ENCODE data around the gene TXNL4B.

TXNL4B gene

DNA sequence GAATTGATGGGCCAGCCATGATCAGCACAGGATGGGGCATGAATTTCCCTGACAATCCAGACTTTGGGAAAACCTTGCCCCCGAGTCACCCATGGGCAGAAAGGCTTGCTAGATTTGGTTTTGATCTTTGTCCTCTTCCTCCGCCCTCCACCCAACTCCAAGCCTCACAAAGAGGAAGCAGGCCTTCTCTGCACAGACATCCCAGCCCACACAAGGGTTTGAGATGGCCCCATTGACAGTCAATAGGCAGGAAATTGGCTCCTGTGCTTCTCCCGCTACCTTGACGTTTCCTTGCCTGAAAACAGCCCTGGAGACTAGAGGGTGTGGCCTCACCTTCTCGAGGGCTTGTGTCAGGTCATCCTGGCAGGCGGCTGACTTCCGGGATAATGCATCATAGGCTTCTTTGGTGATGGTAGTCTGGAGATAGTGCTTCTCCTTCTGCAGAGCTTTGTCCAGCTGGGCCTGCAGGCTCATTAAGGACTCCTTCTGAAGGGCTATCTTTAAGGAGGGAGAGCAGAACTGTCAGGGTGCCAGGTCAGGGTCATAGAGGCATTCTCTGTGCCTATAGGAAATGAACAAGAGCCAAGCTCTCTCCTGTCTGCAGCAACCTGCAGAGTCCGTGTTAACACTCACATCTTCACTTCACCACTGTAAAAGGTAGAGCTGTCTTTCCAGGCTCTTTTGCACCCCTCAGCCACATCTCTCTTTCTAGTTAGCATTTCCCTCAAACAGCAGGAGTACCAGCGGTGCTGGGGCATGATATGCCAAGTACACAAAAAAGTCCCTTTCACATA lies 32.4 kb upstream of the TXNL4B start:
- TF ChIP-seq, protein P1, sequence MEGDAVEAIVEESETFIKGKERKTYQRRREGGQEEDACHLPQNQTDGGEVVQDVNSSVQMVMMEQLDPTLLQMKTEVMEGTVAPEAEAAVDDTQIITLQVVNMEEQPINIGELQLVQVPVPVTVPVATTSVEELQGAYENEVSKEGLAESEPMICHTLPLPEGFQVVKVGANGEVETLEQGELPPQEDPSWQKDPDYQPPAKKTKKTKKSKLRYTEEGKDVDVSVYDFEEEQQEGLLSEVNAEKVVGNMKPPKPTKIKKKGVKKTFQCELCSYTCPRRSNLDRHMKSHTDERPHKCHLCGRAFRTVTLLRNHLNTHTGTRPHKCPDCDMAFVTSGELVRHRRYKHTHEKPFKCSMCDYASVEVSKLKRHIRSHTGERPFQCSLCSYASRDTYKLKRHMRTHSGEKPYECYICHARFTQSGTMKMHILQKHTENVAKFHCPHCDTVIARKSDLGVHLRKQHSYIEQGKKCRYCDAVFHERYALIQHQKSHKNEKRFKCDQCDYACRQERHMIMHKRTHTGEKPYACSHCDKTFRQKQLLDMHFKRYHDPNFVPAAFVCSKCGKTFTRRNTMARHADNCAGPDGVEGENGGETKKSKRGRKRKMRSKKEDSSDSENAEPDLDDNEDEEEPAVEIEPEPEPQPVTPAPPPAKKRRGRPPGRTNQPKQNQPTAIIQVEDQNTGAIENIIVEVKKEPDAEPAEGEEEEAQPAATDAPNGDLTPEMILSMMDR (IDR thresholded peaks at IDR 0.05): no peak
- Histone ChIP-seq H3K9me3 (no peaks in the 10 kb centered on the region), H3K4me3 (ENCODE audit: low read depth in 1 of 2, low read length in 1 of 2) (no peak overlapping the region), H3K27me3 (no peaks in the 10 kb centered on the region), H3K36me3 (no peaks in the 10 kb centered on the region), H3K27ac (no peak overlapping the region), H3K4me1 (ENCODE audit: control insufficient read depth in 1 of 2, insufficient read depth in 1 of 2, low read depth in 1 of 2, low read length in 1 of 2) (no peaks in the 10 kb centered on the region)

DNA sequence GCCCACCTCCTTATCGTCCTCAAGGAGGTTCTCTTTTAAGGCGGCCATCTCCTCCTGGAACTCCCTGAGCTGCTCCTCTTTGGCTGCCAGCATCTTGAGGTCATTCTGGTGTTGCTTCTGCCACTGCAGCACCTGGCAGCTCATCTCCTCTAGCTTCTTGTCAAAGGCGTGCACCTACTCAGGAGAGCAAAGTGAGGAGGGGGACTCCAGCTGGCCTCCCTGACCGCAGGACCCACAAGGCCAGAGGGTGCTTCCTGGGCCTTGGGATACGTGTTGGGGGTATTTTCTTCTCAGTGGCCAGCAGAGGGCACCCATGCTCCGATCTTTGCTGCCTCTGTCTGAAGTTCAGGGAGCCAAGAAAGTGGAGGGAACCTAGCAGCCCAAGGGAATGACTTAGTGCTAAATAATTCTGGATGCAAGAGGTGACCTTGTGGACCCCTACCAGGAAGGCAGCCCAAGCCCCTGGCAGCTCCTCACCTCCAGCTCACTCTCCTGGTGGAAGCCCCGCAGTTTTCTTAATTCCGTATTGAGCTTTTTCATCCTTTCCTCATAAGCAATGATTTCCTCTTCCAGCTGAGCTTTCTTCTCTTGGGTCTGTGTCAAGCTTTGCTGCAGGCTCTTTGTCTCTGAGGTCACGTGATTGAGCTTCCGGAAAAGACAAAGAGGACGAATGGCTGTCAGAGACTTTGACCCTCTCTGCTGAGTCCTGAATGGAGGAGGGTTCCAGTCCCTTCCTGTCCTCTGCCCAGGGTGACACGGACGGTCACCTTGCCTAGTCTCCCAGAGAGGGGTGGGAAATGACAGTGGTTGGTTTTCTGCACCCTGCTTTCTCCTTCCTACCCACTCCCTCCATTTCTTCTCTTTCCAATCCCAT lies 31.6 kb upstream of the TXNL4B start:
- Histone ChIP-seq H3K4me1 (ENCODE audit: control insufficient read depth in 1 of 2, insufficient read depth in 1 of 2, low read depth in 1 of 2, low read length in 1 of 2) (no peaks in the 10 kb centered on the region), H3K36me3 (no peaks in the 10 kb centered on the region), H3K9me3 (no peaks in the 10 kb centered on the region), H3K27me3 (no peaks in the 10 kb centered on the region), H3K27ac (no peak overlapping the region), H3K4me3 (ENCODE audit: low read depth in 1 of 2, low read length in 1 of 2) (no peak overlapping the region)
- TF ChIP-seq, protein P1 (IDR thresholded peaks at IDR 0.05): peak; percentile 75

DNA sequence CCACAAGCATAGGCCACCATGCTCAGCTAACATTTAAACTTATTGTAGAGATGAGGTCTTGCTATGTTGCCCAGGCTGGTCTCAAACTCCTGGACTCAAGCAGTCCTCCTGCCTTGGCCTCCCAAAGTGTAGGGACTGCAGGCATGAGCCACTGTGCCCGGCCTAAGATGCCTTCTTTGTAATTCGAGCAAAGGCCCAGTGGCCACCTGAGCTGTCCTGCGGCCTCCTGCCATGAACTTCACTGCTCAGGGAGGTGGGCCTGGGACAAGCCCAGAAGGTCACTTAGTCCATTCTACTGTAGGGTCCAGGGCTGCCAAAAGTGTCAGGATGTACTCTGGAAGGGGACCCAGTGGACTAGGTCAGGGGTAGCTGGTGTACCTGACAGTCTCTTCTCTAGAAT lies 30.7 kb upstream of the TXNL4B start:
- Histone ChIP-seq H3K4me3 (ENCODE audit: low read depth in 1 of 2, low read length in 1 of 2) (no peak overlapping the region), H3K27me3 (no peaks in the 10 kb centered on the region), H3K9me3 (no peaks in the 10 kb centered on the region), H3K36me3 (no peaks in the 10 kb centered on the region), H3K27ac (no peak overlapping the region), H3K4me1 (ENCODE audit: control insufficient read depth in 1 of 2, insufficient read depth in 1 of 2, low read depth in 1 of 2, low read length in 1 of 2) (no peaks in the 10 kb centered on the region)
- TF ChIP-seq, protein P1 (IDR thresholded peaks at IDR 0.05): no peak

- Histone ChIP-seq H3K27me3 (no peaks in the 10 kb centered on the region), H3K36me3 (no peaks in the 10 kb centered on the region), H3K9me3 (no peaks in the 10 kb centered on the region), H3K4me1 (ENCODE audit: control insufficient read depth in 1 of 2, insufficient read depth in 1 of 2, low read depth in 1 of 2, low read length in 1 of 2) (no peaks in the 10 kb centered on the region), H3K4me3 (ENCODE audit: low read depth in 1 of 2, low read length in 1 of 2) (no peak overlapping the region), H3K27ac (no peak overlapping the region)
- TF ChIP-seq, protein P1 (IDR thresholded peaks at IDR 0.05): no peak
Measured at GRCh38 chr16:72123426-72123825, 30.0 kb upstream of the TXNL4B start.

DNA sequence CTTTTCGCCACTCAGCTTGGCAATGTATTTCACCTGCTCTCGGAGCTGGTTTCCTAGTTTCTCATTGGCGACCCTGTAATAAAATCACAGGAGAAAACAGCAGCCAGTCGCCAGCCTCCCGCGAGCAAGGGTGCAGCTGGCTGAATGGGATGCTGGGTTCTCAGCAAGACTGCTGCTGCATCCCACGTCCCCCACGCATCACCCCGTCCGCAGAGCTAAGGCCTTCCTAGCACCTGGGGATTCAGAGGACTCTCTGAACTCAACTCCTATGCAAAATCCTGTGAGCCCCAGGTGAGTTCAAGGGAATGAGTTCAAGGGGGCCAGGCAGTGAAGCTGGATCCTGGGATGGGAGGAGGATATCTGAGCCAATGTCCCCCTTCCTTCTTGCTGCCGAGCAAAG lies 29.5 kb upstream of the TXNL4B start:
- Histone ChIP-seq H3K4me3 (ENCODE audit: low read depth in 1 of 2, low read length in 1 of 2) (no peak overlapping the region), H3K9me3 (no peaks in the 10 kb centered on the region), H3K36me3 (no peaks in the 10 kb centered on the region), H3K27me3 (no peaks in the 10 kb centered on the region), H3K27ac (no peak overlapping the region), H3K4me1 (ENCODE audit: control insufficient read depth in 1 of 2, insufficient read depth in 1 of 2, low read depth in 1 of 2, low read length in 1 of 2) (no peaks in the 10 kb centered on the region)
- TF ChIP-seq, protein P1 (IDR thresholded peaks at IDR 0.05): no peak
